ENCODE data around the gene MTHFR.

The MTHFR gene

DNA sequence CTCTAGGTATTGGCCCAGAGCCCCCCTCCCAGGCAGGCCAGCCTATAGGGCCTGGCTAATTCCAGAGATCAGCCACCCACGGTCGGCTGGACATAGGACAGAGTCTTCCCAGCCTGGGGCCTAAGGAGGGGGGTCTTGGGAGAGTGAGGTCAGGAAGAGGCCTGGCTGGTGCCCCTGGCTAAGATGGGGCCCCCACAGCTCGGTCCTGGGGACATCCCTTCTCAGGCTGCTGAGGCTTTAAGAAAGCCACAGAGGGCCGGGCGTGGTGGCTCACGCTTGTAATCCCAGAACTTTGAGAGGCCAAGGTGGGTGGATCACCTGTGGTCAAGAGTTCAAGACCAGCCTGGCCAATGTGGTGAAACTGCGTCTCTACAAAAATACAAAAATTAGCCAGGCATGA lies 41.2 kb downstream of the MTHFR start:
- TF ChIP-seq TAF1 (IDR thresholded peaks at IDR 0.05; ENCODE audit: borderline replicate concordance, insufficient read depth, low read length), result no peak

DNA sequence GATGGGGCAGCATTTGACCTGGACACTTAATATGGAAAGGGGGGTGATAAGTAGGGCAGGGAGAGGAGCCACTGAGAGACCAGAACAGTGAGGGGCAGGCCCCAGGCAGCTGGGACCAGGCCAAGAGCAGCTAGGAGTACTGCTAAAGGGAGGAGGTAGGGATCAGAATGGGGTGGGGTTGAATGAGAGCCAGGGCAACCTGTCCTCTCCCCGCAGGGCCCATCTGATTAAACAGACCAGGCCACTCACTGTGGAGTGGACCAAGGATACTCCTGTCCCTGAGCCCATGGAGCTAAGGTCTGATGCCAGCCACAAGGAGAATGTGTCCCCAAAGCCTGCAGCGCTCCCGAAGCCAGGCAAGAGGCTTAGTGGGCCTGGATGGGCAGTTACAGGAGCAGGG lies 41.6 kb downstream of the MTHFR start:
- TF ChIP-seq, protein P1, sequence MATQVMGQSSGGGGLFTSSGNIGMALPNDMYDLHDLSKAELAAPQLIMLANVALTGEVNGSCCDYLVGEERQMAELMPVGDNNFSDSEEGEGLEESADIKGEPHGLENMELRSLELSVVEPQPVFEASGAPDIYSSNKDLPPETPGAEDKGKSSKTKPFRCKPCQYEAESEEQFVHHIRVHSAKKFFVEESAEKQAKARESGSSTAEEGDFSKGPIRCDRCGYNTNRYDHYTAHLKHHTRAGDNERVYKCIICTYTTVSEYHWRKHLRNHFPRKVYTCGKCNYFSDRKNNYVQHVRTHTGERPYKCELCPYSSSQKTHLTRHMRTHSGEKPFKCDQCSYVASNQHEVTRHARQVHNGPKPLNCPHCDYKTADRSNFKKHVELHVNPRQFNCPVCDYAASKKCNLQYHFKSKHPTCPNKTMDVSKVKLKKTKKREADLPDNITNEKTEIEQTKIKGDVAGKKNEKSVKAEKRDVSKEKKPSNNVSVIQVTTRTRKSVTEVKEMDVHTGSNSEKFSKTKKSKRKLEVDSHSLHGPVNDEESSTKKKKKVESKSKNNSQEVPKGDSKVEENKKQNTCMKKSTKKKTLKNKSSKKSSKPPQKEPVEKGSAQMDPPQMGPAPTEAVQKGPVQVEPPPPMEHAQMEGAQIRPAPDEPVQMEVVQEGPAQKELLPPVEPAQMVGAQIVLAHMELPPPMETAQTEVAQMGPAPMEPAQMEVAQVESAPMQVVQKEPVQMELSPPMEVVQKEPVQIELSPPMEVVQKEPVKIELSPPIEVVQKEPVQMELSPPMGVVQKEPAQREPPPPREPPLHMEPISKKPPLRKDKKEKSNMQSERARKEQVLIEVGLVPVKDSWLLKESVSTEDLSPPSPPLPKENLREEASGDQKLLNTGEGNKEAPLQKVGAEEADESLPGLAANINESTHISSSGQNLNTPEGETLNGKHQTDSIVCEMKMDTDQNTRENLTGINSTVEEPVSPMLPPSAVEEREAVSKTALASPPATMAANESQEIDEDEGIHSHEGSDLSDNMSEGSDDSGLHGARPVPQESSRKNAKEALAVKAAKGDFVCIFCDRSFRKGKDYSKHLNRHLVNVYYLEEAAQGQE (IDR thresholded peaks at IDR 0.05; ENCODE audit: insufficient read depth in 1 of 2, low read depth in 2 of 2, low read length in 2 of 2), result no peak
- TF ChIP-seq POLR2AphosphoS5 (IDR thresholded peaks at IDR 0.05; ENCODE audit: low read depth, low read length), result no peak
- TF ChIP-seq TAF1 (IDR thresholded peaks at IDR 0.05; ENCODE audit: borderline replicate concordance, insufficient read depth, low read length), result no peak
- no peak for TF ChIP-seq FOXP2 (optimal IDR thresholded peaks at IDR 0.05; ENCODE audit: borderline replicate concordance, extremely low read depth, extremely low read length, insufficient read depth)

DNA sequence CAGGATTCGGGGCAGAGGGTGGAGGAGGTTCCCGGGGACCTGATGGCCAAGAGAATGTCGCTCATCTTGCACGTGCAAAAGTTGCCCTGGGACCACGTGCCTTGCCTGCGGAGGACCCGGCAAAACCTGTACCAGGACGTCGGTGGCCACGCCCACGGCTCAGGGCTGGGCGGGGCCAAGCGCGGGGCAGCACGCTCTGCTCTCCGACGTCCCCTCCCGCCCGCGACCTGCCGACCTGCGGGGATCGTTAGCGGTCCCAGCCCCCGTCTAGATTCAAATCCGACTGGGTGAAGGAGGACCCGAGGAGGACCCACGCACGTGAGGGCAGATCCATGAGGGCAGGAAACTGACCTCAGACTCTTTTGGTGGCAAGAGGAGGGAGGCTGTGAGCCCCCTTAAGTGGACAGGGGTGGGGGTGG lies 43.8 kb downstream of the MTHFR start, which contains the start of gene C1orf167:
Gene C1orf167 (plus strand): TSS at position 206 of the 419 bp plus-strand sequence. CDS start 2,208 bp downstream, outside the sequence.
- TF ChIP-seq TAF1 (IDR thresholded peaks at IDR 0.05; ENCODE audit: borderline replicate concordance, insufficient read depth, low read length) (no peak), POLR2AphosphoS5 (IDR thresholded peaks at IDR 0.05; ENCODE audit: low read depth, low read length) (no peak), FOXP2 (optimal IDR thresholded peaks at IDR 0.05; ENCODE audit: borderline replicate concordance, extremely low read depth, extremely low read length, insufficient read depth) (no peak), SIN3A (IDR thresholded peaks at IDR 0.05; ENCODE audit: borderline replicate concordance, insufficient read depth, low read length) (no peak)
- TF ChIP-seq, protein P1 (IDR thresholded peaks at IDR 0.05; ENCODE audit: insufficient read depth in 1 of 2, low read depth in 2 of 2, low read length in 2 of 2), result no peak

DNA sequence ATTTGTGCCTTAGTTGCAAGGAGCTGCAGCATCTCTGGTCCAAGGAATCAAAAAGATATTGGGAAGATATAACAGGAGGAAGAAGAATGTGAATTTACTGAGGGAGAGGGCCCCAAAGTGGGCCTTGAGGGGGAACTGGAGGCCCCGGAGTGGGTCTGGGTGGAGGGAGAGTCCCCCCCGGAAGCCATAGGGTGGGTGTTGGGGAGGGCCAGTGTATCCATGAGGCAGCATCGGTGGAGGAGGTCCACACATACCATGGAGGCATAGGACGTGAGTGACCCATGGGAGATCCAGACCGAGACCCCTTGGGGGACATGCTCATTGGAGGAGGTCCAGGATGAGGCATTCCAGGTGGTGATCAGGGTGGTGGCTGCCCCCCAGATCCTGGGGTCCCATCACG lies 44.5 kb downstream of the MTHFR start:
- no peak for TF ChIP-seq FOXP2 (optimal IDR thresholded peaks at IDR 0.05; ENCODE audit: borderline replicate concordance, extremely low read depth, extremely low read length, insufficient read depth)

DNA sequence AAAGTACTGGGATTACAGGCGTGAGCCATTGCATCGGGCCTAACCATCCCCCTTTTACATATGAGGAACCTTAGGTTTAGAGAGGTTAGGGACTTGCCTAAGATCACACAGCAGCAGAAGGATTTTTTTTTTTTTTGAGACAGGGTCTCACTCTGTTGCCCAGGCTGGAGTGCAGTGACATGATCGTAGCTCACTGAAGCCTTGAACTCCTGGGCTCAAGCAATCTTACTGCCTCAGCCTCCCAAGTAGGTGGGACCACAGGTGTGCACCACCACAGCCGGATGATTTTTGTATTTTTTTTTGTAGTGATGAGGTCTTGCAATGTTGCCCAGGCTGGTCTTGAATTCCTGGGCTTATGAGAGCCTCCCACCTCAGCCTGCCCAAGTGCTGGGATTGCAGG lies 46.0 kb downstream of the MTHFR start:
- TF ChIP-seq POLR2AphosphoS5 (IDR thresholded peaks at IDR 0.05; ENCODE audit: low read depth, low read length) (no peak), SIN3A (IDR thresholded peaks at IDR 0.05; ENCODE audit: borderline replicate concordance, insufficient read depth, low read length) (no peak)
- TF ChIP-seq, protein P1 (IDR thresholded peaks at IDR 0.05; ENCODE audit: insufficient read depth in 1 of 2, low read depth in 2 of 2, low read length in 2 of 2), result no peak

DNA sequence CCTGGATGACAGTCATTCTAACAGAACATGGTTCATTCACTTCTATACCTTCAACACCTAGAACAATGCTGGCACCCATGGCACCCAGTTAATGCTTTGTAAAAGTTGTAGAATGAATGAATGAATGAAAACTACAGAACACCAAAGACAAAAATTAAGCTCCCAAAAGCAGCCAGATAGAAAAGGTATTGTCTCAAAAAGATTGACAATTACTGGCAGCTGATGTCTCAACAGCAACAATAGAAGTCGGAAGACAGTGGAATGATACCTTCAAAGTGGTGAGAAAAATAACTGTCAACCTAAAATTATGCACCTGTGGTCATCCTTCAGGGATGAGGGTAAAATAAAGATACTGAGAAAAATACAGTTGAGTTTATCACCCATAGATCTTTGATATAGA lies 48.7 kb downstream of the MTHFR start:
- TF ChIP-seq TAF1 (IDR thresholded peaks at IDR 0.05; ENCODE audit: borderline replicate concordance, insufficient read depth, low read length), result no peak
- TF ChIP-seq FOXP2 (optimal IDR thresholded peaks at IDR 0.05; ENCODE audit: borderline replicate concordance, extremely low read depth, extremely low read length, insufficient read depth), result no peak
- TF ChIP-seq, protein P1 (IDR thresholded peaks at IDR 0.05; ENCODE audit: insufficient read depth in 1 of 2, low read depth in 2 of 2, low read length in 2 of 2), result no peak
- TF ChIP-seq SIN3A (IDR thresholded peaks at IDR 0.05; ENCODE audit: borderline replicate concordance, insufficient read depth, low read length), result no peak
- TF ChIP-seq POLR2AphosphoS5 (IDR thresholded peaks at IDR 0.05; ENCODE audit: low read depth, low read length), result no peak

All from PFSK-1 (cell line).